HG02763 (cell line): ENCODE data around the gene ROMO1.
"Not testable (repeated sequence)": the region's sequence is repeated elsewhere in the genome, so short reads cannot be mapped to it uniquely, and the experiment has no call there.

Experiments used
- ATAC-seq: cut with Tn5 transposase; IDR thresholded peaks from one replicate; pipeline ENCODE4 v1.9.1; 2021; ENCODE audit warnings: mild to moderate bottlenecking, moderate library complexity; ENCODE audit not compliant: unreplicated experiment

ROMO1 gene

GRCh38 chr20:35709259-35709658 is 10.1 kb downstream of the ROMO1 start:
- no peak for ATAC-seq

DNA sequence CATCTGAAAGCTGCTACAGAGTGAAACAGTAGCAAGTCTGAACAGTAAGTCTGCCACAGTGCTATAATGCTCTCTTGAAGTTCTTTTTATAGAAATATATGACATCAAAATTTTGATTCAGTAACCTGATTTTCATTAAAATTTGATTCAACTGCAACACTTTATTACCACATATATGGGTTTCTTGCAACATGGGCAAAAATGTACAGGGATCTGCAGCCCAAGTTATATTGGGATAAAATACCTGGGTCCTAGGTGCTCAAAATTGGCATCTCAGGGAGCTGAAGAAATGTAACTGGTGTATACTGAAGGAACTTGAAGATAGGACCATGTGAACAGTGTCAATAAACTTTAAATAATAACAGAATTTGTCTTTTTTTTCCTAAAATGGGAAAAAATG is 10.8 kb downstream of the ROMO1 start:
- no peak for ATAC-seq

DNA sequence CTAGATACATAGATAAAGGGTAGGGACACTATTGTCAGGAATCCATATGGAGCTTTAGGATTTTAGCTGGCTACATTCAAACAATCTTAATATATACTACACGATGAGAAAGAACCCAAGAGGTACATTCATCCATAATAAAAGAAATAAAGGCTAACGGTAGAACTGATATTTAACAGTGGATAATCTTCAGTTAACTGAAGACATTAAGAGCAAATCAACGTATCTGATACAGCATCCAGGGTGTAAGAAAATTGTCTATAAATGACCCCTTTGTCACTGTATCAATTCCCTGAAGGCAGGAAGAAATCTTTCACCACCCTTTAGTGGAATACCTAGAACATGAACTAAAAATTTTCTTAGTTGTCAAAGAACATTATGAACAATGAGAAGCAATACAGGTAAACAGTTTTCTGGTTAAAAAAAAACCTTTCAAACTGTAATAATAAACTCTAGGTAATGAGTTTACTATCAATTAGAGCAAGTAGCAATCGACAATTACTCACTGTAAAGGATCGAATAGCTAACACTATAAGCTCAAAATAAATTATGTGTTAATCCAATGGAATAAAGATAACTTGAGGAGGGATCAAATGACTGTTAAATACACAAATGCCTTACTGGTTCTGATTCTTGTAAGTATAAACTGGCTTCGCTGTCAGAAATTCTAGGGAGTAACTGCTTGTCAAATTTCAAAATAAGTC is 11.8 kb downstream of the ROMO1 start:
- no peak for ATAC-seq

- no peak for ATAC-seq
Measured at GRCh38 chr20:35711588-35712209, 12.5 kb downstream of the ROMO1 start.

- ATAC-seq = not testable (repeated sequence)
Measured at GRCh38 chr20:35713120-35713519, 13.9 kb downstream of the ROMO1 start.

DNA sequence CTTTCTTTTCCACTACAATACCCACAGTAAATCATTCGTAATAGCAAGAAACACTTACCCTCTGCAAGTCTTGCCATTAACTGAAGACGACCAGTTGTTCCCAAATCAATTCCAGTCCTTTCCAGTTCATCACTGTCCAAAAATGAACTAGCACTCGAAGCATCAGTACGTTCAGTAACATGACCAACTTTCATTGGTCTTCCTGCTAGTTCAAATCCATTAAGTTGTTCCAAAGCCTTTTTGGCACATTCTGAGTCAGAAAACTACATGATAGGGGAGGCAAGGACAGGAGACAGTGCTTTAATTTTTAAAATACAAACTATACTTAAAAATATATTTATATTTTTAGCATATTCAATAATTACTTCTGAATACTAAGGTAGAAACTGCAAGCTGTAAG is 14.9 kb downstream of the ROMO1 start:
- ATAC-seq = no peak

DNA sequence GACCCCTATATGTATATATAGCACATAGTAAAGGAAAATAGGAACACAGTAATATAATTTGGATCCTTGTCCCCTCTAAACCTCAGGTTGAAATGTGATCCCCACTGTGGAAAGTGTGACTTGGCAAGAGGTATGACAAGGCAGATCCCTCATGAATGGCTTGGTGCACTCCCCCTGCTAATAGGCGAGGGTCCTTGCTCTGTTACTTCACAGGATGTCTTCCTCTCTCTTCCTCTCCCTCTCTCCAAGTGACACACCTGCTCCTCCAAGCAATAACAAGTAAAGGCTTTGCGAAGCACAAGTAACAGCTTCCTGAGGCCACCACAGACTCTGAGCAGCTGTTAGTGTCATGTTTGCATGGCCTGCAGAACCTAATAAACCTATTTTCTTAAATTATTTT is 16.4 kb downstream of the ROMO1 start:
- no peak for ATAC-seq

DNA sequence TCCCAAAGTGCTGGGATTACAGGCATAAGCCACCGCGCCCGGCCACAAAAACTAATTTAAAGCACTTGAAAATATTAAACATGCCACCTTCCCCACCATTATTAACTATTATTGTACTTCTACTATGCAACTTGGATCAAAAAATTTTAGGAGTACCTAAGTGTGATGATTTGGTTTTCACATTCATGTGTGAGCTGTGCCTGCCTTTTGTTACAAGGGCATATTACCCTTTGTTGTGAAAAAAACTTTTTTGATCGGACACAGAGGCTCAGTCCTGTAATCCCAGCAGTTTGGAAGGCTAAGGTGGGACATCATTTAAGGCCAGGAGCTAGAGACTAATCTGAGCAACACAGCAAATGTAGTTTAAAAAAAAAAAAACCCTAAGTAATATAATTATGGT is 17.1 kb downstream of the ROMO1 start:
- ATAC-seq = no peak

DNA sequence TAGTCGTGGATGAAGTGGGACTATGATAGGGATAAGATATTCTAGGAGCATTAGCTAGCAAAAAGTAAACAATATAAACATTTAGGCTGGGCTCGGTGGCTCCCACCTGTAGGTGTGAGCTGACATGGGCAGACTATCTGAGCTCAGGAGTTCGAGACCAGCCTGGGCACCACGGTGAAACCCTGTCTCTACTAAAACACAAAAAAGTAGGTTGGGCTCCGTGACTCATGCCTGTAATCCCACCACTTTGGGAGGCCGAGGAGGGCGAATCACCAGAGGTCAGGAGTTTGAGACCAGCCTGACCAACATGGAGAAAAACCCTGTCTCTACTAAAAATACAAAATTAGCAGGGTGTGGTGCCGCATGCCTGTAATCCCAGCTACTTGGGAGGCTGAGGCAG is 19.1 kb downstream of the ROMO1 start:
- ATAC-seq = not testable (repeated sequence)

- ATAC-seq = no peak
Measured at GRCh38 chr20:35718972-35719635, 19.9 kb downstream of the ROMO1 start.

GRCh38 chr20:35719717-35720116 is 20.5 kb downstream of the ROMO1 start:
- no peak for ATAC-seq

GRCh38 chr20:35720165-35721123 is 21.2 kb downstream of the ROMO1 start:
- ATAC-seq = no peak

GRCh38 chr20:35721219-35721618 is 22.0 kb downstream of the ROMO1 start:
- no peak for ATAC-seq

GRCh38 chr20:35721621-35722020 is 22.4 kb downstream of the ROMO1 start:
- no peak for ATAC-seq

DNA sequence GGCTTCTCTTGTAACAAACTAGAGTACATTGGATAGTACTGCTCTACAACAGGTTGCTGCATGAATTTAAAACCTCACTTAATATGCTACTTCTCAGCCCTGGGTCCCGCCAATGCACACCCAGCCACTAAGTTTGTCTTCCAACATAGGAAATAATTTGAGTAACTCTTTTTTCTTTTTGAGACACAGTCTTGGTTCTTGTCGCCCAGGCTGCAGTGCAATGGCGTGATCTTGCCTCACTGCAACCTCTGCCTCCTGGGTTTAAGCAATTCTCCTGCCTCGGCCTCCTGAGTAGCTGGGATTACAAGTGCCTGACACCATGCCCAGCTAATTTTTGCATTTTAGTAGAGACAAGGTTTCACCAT is 24.1 kb downstream of the ROMO1 start:
- ATAC-seq = not testable (repeated sequence)

DNA sequence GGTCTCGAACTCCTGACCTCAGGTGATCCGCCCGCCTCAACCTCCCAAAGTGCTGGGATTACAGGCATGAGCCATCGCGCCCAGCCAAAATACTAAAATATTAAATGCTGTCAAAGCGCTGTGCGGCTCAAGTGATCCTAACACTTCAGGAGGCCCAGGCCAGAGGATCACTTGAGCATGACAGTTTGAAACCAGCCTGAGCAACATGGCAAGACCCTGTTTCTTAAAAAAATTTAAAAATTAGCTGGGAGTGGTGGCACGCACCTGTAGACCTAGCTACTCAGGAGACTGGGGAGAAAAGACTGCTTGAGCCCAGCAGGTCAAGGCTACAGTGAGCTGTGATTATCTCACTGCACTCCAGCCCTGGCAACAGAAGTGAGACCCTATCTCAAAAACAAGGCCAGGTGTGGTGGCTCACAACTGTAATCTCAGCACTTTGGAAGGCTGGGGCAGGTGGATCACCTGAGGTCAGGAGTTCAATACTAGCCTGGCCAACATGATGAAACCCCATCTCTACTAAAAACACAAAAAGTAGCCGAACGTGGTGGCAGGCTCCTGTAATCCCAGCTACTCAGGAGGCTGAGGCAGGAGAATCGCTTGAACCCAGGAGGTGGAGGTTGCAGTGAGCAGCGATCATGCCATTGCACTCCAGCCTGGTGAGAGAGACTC is 24.6 kb downstream of the ROMO1 start:
- not testable (repeated sequence) for ATAC-seq

- ATAC-seq = no peak
Measured at GRCh38 chr20:35724321-35725230, 25.4 kb downstream of the ROMO1 start.

- ATAC-seq = no peak
Measured at GRCh38 chr20:35726842-35727711, 27.9 kb downstream of the ROMO1 start.
